Left ventricle myocardium inferior (tissue), 1 donor: ENCODE measurements around the gene TPO. TPM values are rescaled to one million over a fixed set of nuclear protein-coding genes. Genes with fewer than 3 reads are reported as not detected.

Experiments
- DNase-seq: peaks from one replicate; pipeline ENCODE4 v3.0.0-alpha.2; 2020
- H3K27ac ChIP-seq: fragments of 200-600 bp; replicated peaks from 2 replicates; pipeline ENCODE4 v1.8.0; 2021
- H3K27me3 ChIP-seq: fragments of 200-600 bp; 2 replicates; pipeline ENCODE4 v1.8.0; 2021; ENCODE audit warnings: low read depth
- H3K36me3 ChIP-seq: fragments of 200-600 bp; 2 replicates; pipeline ENCODE4 v1.8.0; 2021
- H3K4me1 ChIP-seq: fragments of 200-600 bp; 2 replicates; pipeline ENCODE4 v1.8.0; 2021
- H3K4me3 ChIP-seq: fragments of 200-600 bp; 2 replicates; pipeline ENCODE4 v1.8.0; 2021; ENCODE audit warnings: mild to moderate bottlenecking, moderate library complexity
- H3K9me3 ChIP-seq: fragments of 200-600 bp; replicated peaks from 2 replicates; pipeline ENCODE4 v1.8.0; 2021
- CTCF ChIP-seq: fragments of 200-600 bp; IDR thresholded peaks from 2 replicates; pipeline ENCODE4 v1.8.0; 2021; ENCODE audit warnings: antibody characterized with exemption, mild to moderate bottlenecking, borderline replicate concordance
- intact Hi-C: fragments of 100-400 bp; cut with micrococcal nuclease; formaldehyde crosslinking; loops from one replicate; pipeline ENCODE4 v1.11.0; 2022
- total RNA-seq: library from RNA; stranded (reverse); fragmentation: NEBNext Ultra II Directional; extraction: Animal tissue kit (Norgen Biotek cat#: 25700); gene quantifications from one replicate; pipeline ENCODE4 v1.2.1, GENCODE V29; 2021
- donor health status: DM: no; HTN: yes; CAD: no; lungs with severe emphysema.

Gene TPO
- total RNA-seq, 1 donor from 2014 or later, result 7.1 TPM

- no peak for TF ChIP-seq CTCF
- Histone ChIP-seq H3K4me1 (no peaks in the 10 kb centered on the region), H3K36me3 (peaks cover under 1% of the 10 kb centered on the region), H3K9me3 (peaks cover 18% of the 10 kb centered on the region), H3K27ac (no peak overlapping the region), H3K27me3 (peaks cover 19% of the 10 kb centered on the region), H3K4me3 (no peak overlapping the region)
- intact Hi-C loops, result no loop called here
- no peak for DNase-seq
These were observed 59.1 kb downstream of the TPO start for GRCh38 chr2:1472350-1472749.

GRCh38 chr2:1476617-1477195 lies 63.4 kb downstream of the TPO start:
- no peak overlapping the region for H3K27ac ChIP-seq
- DNase-seq, result no peak
- H3K27me3 ChIP-seq, result peaks cover 27% of the 10 kb centered on the region
- H3K4me1 ChIP-seq, result no peaks in the 10 kb centered on the region
- intact Hi-C loops, result no loop called here
- TF ChIP-seq CTCF, result no peak
- H3K4me3 ChIP-seq, result no peak overlapping the region
- H3K9me3 ChIP-seq, result no peaks in the 10 kb centered on the region
- H3K36me3 ChIP-seq, result peaks cover 5% of the 10 kb centered on the region

GRCh38 chr2:1477196-1478040 lies 64.2 kb downstream of the TPO start:
- Histone ChIP-seq H3K36me3 (peaks cover 5% of the 10 kb centered on the region), H3K27ac (no peak overlapping the region), H3K4me3 (no peak overlapping the region), H3K27me3 (peaks cover 34% of the 10 kb centered on the region), H3K9me3 (no peaks in the 10 kb centered on the region), H3K4me1 (no peaks in the 10 kb centered on the region)
- TF ChIP-seq CTCF, result no peak
- intact Hi-C loops, result no loop called here
- DNase-seq, result no peak

GRCh38 chr2:1478311-1479305 lies 65.3 kb downstream of the TPO start:
- intact Hi-C loops, result no loop called here
- no peaks in the 10 kb centered on the region for H3K4me1 ChIP-seq
- H3K27ac ChIP-seq, result no peak overlapping the region
- H3K27me3 ChIP-seq, result peaks cover 34% of the 10 kb centered on the region
- no peaks in the 10 kb centered on the region for H3K9me3 ChIP-seq
- H3K4me3 ChIP-seq, result no peak overlapping the region
- no peak for DNase-seq
- H3K36me3 ChIP-seq, result peaks cover 5% of the 10 kb centered on the region
- no peak for TF ChIP-seq CTCF

- Histone ChIP-seq H3K9me3 (no peaks in the 10 kb centered on the region), H3K4me1 (no peaks in the 10 kb centered on the region), H3K27ac (no peak overlapping the region), H3K4me3 (no peak overlapping the region), H3K27me3 (peaks cover 34% of the 10 kb centered on the region), H3K36me3 (peaks cover 5% of the 10 kb centered on the region)
- DNase-seq, result no peak
- intact Hi-C loops, result no loop called here
- no peak for TF ChIP-seq CTCF
These were observed 66.1 kb downstream of the TPO start for GRCh38 chr2:1479346-1479745.
